NCI-H2171 (cell line): ENCODE measurements around the gene KIR2DL4.
"Not testable (repeated sequence)": the region's sequence is repeated elsewhere in the genome, so short reads cannot be mapped to it uniquely, and the experiment has no call there.

ENCODE experiments used
- DNase-seq: peaks from one replicate; lab custom pipeline; 2025; lab: John Stamatoyannopoulos, UW

KIR2DL4 gene

GRCh38 chr19:54803410-54803809, at the start of gene KIR2DL4:
Gene KIR2DL4, plus strand, starts transcription at chr19:54803610. Its CDS starts 42 bp downstream, at chr19:54803652.
- DNase-seq: no peak

- not testable (repeated sequence) for DNase-seq
Measured at GRCh38 chr19:54756204-54757110, 47.0 kb upstream of the KIR2DL4 start.

GRCh38 chr19:54758577-54758976, 44.8 kb upstream of the KIR2DL4 start:
- DNase-seq: not testable (repeated sequence)

GRCh38 chr19:54764219-54764618, 39.2 kb upstream of the KIR2DL4 start:
- not testable (repeated sequence) for DNase-seq

- DNase-seq: not testable (repeated sequence)
Measured at GRCh38 chr19:54766464-54766863, 36.9 kb upstream of the KIR2DL4 start.

GRCh38 chr19:54769646-54770045, 33.8 kb upstream of the KIR2DL4 start, which contains the start of gene KIR2DL1:
Gene KIR2DL1, plus strand, starts transcription at chr19:54769793. Its CDS starts 58 bp downstream, at chr19:54769851.
- DNase-seq: not testable (repeated sequence)

- DNase-seq: not testable (repeated sequence)
Measured at GRCh38 chr19:54770511-54770910, 32.9 kb upstream of the KIR2DL4 start.

GRCh38 chr19:54771018-54771960, 32.1 kb upstream of the KIR2DL4 start:
- not testable (repeated sequence) for DNase-seq

GRCh38 chr19:54772666-54773065, 30.7 kb upstream of the KIR2DL4 start:
- not testable (repeated sequence) for DNase-seq

- not testable (repeated sequence) for DNase-seq
Measured at GRCh38 chr19:54775095-54775815, 28.2 kb upstream of the KIR2DL4 start.

GRCh38 chr19:54775830-54776229, 27.6 kb upstream of the KIR2DL4 start:
- not testable (repeated sequence) for DNase-seq

- DNase-seq: not testable (repeated sequence)
Measured at GRCh38 chr19:54777851-54778250, 25.6 kb upstream of the KIR2DL4 start.

- DNase-seq: not testable (repeated sequence)
Measured at GRCh38 chr19:54778896-54779295, 24.5 kb upstream of the KIR2DL4 start.

- not testable (repeated sequence) for DNase-seq
Measured at GRCh38 chr19:54782916-54783315, 20.5 kb upstream of the KIR2DL4 start.

- DNase-seq: not testable (repeated sequence)
Measured at GRCh38 chr19:54786091-54786723, 17.2 kb upstream of the KIR2DL4 start.

GRCh38 chr19:54788154-54788553, 15.3 kb upstream of the KIR2DL4 start:
- DNase-seq: not testable (repeated sequence)

GRCh38 chr19:54790711-54791110, 12.7 kb upstream of the KIR2DL4 start:
- no peak for DNase-seq

- no peak for DNase-seq
Measured at GRCh38 chr19:54791476-54791875, 11.9 kb upstream of the KIR2DL4 start.

- DNase-seq: no peak
Measured at GRCh38 chr19:54792814-54793213, 10.6 kb upstream of the KIR2DL4 start.

- no peak for DNase-seq
Measured at GRCh38 chr19:54795758-54796157, 7.7 kb upstream of the KIR2DL4 start.

GRCh38 chr19:54804101-54804500, 691 bp downstream of the KIR2DL4 start:
- DNase-seq: no peak
